Measurements from ENCODE around the gene XPOT. TPM values are rescaled to one million over a fixed set of nuclear protein-coding genes. Genes with fewer than 3 reads are reported as not detected.

Gene XPOT
- total and polyA plus RNA-seq, 2 donors (not counting 1 experiment from before 2014, with no cell fraction given), result 11.7 to 48.8 TPM

GRCh38 chr12:64362721-64363305, 41.4 kb upstream of the XPOT start:
- Histone ChIP-seq H3K4me2 (replicated peaks; ENCODE audit: low read depth, low read length, poor library complexity, severe bottlenecking) (no peak overlapping the region), H3K9me3 (ENCODE audit: control extremely low read depth in 1 of 3, control insufficient read depth in 2 of 3, insufficient read depth in 1 of 3, low read length in 2 of 3) (no peaks in the 10 kb centered on the region), H3K4me1 (ENCODE audit: control insufficient read depth in 2 of 2, insufficient read depth in 2 of 2, low read length in 2 of 2) (no peaks in the 10 kb centered on the region), H3K27ac (ENCODE audit: low read length in 2 of 2) (no peak overlapping the region), H3K9ac (ENCODE audit: low read length) (no peak overlapping the region), H3K36me3 (replicated peaks in 1 of 2; ENCODE audit: control extremely low read depth in 1 of 2, control insufficient read depth in 1 of 2, extremely low read depth in 1 of 2, insufficient read depth in 2 of 2, low read length in 1 of 2) (no peaks in the 10 kb centered on the region), H4K20me1 (ENCODE audit: control insufficient read depth, insufficient read depth, low read length, poor library complexity, severe bottlenecking) (no peaks in the 10 kb centered on the region), H3K79me2 (ENCODE audit: control insufficient read depth, insufficient read depth, low read length) (no peaks in the 10 kb centered on the region), H3K27me3 (replicated peaks in 1 of 4; ENCODE audit: control extremely low read depth in 1 of 4, control insufficient read depth in 3 of 4, insufficient read depth in 4 of 4, low read length in 3 of 4) (no peaks in the 10 kb centered on the region), H2AFZ (ENCODE audit: insufficient read depth, low read depth, low read length, poor library complexity, severe bottlenecking) (no peak overlapping the region), H3K4me3 (ENCODE audit: control extremely low read depth in 1 of 5, extremely low read depth in 1 of 5, insufficient read depth in 1 of 5, low read depth in 2 of 5, low read length in 4 of 5) (no peak overlapping the region)
- Mint-ChIP-seq H3K27ac (no peak overlapping the region), H3K9me3 (ENCODE audit: insufficient read depth) (no peaks in the 10 kb centered on the region), H3K4me3 (no peak overlapping the region), H3K4me1 (no peaks in the 10 kb centered on the region), H3K27me3 (no peaks in the 10 kb centered on the region)
- DNase-seq, result no peak
- ChIA-PET CTCF (no interaction called here), POLR2A (no interaction called here)
- TF ChIP-seq EZH2 (IDR thresholded peaks at IDR 0.05; ENCODE audit: borderline replicate concordance, insufficient read depth, low read depth, low read length, poor library complexity, severe bottlenecking) (no peak), CTCF (IDR thresholded peaks at IDR 0.05) (no peak)
- intact Hi-C loops (cut with micrococcal nuclease), result no loop called here
- no peak for ATAC-seq (ENCODE audit: low read depth)
- WGBS (ENCODE audit: insufficient coverage), result 100% methylated on average over 1 of the region's 4 CpGs

- H3K9me3 ChIP-seq (ENCODE audit: control extremely low read depth in 1 of 3, control insufficient read depth in 2 of 3, insufficient read depth in 1 of 3, low read length in 2 of 3), result peaks cover 0 to 10% (median 4%) of the 10 kb centered on the region in 3 donors
- no peaks in the 10 kb centered on the region for H3K36me3 ChIP-seq (replicated peaks in 1 of 2; ENCODE audit: control extremely low read depth in 1 of 2, control insufficient read depth in 1 of 2, extremely low read depth in 1 of 2, insufficient read depth in 2 of 2, low read length in 1 of 2)
- intact Hi-C loops (cut with micrococcal nuclease), result no loop called here
- no peak overlapping the region for H3K27ac Mint-ChIP-seq
- H3K4me3 Mint-ChIP-seq, result no peak overlapping the region
- H3K4me2 ChIP-seq (replicated peaks; ENCODE audit: low read depth, low read length, poor library complexity, severe bottlenecking), result no peak overlapping the region
- DNase-seq (no peak), ATAC-seq (ENCODE audit: low read depth) (no peak)
- H3K27ac ChIP-seq (ENCODE audit: low read length in 2 of 2), result no peak overlapping the region
- ChIA-PET CTCF (no interaction called here), POLR2A (no interaction called here)
- WGBS (ENCODE audit: insufficient coverage), result no CpG with 5 or more reads among the region's 1 CpG
- no peaks in the 10 kb centered on the region for H3K27me3 ChIP-seq (replicated peaks in 1 of 4; ENCODE audit: control extremely low read depth in 1 of 4, control insufficient read depth in 3 of 4, insufficient read depth in 4 of 4, low read length in 3 of 4)
- no peak overlapping the region for H3K9ac ChIP-seq (ENCODE audit: low read length)
- no peaks in the 10 kb centered on the region for H3K4me1 Mint-ChIP-seq
- H3K4me3 ChIP-seq (ENCODE audit: control extremely low read depth in 1 of 5, extremely low read depth in 1 of 5, insufficient read depth in 1 of 5, low read depth in 2 of 5, low read length in 4 of 5), result no peak overlapping the region
- no peaks in the 10 kb centered on the region for H4K20me1 ChIP-seq (ENCODE audit: control insufficient read depth, insufficient read depth, low read length, poor library complexity, severe bottlenecking)
- H3K4me1 ChIP-seq (ENCODE audit: control insufficient read depth in 2 of 2, insufficient read depth in 2 of 2, low read length in 2 of 2), result no peaks in the 10 kb centered on the region
- H3K9me3 Mint-ChIP-seq (ENCODE audit: insufficient read depth), result peaks cover 7% of the 10 kb centered on the region
- no peak overlapping the region for H2AFZ ChIP-seq (ENCODE audit: insufficient read depth, low read depth, low read length, poor library complexity, severe bottlenecking)
- no peaks in the 10 kb centered on the region for H3K79me2 ChIP-seq (ENCODE audit: control insufficient read depth, insufficient read depth, low read length)
- TF ChIP-seq EZH2 (IDR thresholded peaks at IDR 0.05; ENCODE audit: borderline replicate concordance, insufficient read depth, low read depth, low read length, poor library complexity, severe bottlenecking) (no peak), CTCF (IDR thresholded peaks at IDR 0.05) (no peak)
- H3K27me3 Mint-ChIP-seq, result peaks cover 16% of the 10 kb centered on the region
Observed at GRCh38 chr12:64383675-64384074, 20.5 kb upstream of the XPOT start.

Data from B cell (primary cell).